ENCODE data around the gene SP100.
A peak's percentile ranks its signal among the peaks of the same experiment; 100 is the strongest.
"Not testable (repeated sequence)": the region's sequence is repeated elsewhere in the genome, so short reads cannot be mapped to it uniquely, and the experiment has no call there.

Gene SP100
- 304 to 404 (median 366) reads per million in 4 donors for total RNA-seq

- peak; percentile 59 to 86 (median 66) for DNase-seq
Observed at GRCh38 chr2:230416061-230416721, at the start of gene SP100. TSS of gene SP100 (plus strand) at chr2:230416201. CDS start at chr2:230416297, 96 bp downstream.

DNA sequence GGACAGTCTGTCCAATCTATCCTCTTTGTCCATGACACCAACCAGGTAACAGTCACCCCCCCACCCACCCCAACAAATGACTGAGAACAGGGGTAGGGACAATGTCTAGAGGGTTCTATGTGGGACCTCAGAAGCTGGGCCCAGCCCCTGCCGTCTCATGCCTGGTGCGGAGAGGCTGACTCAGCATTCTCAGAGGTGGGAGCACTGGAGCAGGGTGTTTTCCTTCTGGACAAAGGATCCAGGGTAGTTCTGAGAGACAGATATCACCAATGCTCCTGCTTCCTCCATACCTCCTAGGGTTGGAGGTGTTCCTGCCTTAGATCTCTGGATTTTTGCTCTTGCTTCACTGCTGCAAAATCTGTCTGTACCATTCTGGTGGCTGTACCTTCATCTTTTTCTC is 33.9 kb upstream of the SP100 start:
- DNase-seq = no peak

DNA sequence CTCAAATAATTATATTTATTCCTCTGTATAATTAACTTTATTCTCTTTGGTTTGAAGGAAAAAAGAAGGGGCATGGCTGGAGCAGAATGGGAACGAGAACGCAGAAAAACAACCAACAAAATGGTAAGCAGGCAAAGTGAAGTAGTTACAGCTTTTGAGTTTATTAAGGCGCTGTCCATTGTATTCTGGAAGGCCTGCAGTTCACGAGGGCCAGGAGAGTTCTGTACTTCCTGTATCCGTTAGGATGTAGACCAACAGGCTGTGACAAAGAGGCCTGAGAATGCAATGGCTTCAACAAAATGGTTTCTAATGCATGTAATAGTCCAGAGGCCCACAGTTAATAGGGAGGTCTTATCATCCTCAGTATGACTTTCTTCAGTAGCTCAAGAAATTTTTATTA is 32.5 kb upstream of the SP100 start:
- DNase-seq = no peak

GRCh38 chr2:230384986-230385385 is 31.0 kb upstream of the SP100 start:
- DNase-seq = no peak

- no peak for DNase-seq
Observed at GRCh38 chr2:230394301-230394700, 21.7 kb upstream of the SP100 start.

GRCh38 chr2:230398698-230399097 is 17.3 kb upstream of the SP100 start:
- DNase-seq = not testable (repeated sequence)

GRCh38 chr2:230400041-230400440 is 16.0 kb upstream of the SP100 start:
- DNase-seq = no peak

DNA sequence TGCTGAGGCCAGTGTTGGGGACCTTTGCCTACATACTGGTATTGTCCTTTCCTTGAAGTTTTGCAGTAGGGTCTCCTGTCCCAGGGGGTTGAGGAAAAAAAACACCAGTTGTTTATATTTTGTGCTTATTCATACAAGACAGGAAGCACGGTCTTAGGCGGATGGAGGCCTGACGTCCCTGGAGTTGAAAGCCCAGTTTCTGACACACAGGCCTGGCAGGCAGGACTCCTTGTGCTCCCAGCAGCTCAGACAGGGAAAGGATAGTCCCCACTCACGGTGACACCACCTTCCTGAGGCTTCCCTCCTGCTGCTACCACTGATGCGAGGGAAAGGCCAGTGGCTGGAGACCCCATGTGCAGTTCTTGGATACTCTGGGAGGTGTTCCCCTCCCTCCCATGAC is 15.5 kb upstream of the SP100 start:
- no peak for DNase-seq

DNA sequence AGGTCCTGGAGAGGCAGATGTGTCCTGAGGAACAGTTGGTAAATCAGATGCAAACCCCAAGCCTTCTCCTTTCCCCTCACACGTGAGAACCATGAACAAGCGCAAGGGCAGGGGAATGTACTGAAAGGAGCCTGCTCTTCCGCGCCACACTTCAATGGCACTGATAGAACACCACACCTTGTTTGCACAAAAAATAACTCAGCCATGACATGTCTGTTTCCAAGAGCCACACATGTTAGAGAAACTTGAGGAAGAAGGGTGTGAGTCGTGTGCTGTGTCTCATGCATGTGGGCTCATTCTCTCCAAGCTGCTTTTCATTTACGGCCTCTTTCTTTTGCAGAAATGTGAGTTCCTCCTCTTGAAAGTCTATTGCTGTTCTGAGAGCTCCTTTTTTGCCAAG is 15.0 kb upstream of the SP100 start:
- DNase-seq = not testable (repeated sequence)

DNA sequence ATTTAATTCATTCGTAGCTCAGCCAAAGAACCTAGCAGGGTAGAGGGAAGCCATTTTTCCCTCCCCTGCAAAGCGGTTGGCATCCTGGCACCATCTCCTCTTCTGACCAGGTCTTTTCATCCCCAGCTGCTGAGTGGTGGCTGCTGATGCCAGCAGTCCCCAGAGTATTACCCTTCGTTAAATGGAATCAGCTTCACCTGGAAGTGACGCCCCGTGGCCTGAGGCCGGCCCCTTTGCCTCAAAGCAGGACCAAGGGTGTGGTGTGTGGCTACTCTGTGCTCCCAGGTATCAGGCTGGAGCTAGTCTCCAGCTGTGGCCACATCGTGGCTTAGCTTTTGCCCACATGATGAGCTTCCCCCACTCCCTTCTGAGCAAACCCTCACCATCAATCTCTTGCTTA is 12.3 kb upstream of the SP100 start:
- DNase-seq = no peak

- no peak for DNase-seq
Observed at GRCh38 chr2:230405824-230406223, 10.2 kb upstream of the SP100 start.

DNA sequence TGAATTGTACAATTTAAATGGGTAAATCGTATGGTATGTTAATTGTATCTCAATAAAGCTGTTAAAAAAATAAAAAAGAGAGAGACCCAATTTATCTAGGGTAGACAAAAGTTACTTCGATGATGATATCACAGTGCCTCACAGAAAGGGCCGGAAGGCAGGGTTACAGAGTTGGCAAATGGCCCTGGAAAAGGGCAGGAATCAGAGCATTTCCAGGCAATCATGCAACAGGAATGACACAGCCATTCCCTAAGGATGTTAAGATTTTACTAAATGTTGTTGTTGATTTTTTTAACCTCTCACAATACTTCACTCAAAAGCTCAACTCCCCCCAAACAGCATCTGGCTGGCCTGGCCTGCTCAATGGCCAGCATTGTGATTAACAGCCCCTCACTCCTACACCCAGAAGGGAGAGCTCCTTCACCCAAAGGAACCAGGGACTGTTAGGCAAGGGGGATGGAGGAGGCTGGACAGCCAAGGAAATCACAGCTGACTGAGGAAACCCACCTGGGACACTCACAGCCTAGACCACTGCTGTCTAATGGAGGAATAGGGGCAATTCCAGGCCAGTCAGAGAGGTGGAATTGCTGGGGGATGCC is 7.7 kb upstream of the SP100 start:
- no peak for DNase-seq

- DNase-seq = not testable (repeated sequence)
Observed at GRCh38 chr2:230409316-230409715, 6.7 kb upstream of the SP100 start.

GRCh38 chr2:230410263-230410662 is 5.7 kb upstream of the SP100 start:
- DNase-seq = no peak

DNA sequence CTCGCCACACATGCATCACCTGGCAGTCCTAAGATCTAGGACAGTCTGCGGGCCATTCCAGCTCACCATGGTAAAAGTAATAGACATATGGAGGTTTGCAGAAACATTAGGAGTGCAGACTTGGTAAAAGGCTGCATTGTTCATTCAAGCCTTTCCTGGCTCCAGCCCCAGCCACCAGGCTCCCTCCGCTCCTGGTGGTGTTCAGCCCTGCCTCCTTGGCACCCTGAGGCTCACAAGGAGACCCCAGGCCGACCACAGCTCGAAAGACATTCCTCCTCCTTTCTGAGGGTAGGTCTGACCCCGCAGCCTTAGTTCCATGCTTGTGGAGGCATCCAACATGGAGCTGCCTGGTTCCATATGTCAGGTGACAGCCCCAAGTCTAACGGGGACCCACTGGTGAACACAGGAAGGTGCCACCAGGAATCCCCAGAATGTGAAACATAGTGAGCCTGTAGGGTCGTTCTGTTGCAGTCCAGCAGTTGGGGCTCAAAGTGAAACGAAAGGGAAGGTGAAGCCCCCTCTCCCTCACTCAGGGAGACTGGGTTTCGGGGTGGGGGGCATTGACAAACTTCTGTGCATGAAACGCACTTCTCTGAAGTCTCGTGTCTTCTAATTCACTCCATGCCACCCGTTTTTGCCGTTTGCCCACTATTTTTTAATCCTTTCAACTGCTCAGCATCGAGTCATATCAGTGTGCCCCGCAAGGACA is 5.0 kb upstream of the SP100 start:
- DNase-seq = no peak

- peak; percentile 45 to 78 (median 52) for DNase-seq
Observed at GRCh38 chr2:230411570-230412370, 4.2 kb upstream of the SP100 start.

GRCh38 chr2:230412371-230412711 is 3.7 kb upstream of the SP100 start:
- DNase-seq = no peak

- DNase-seq = no peak
Observed at GRCh38 chr2:230412846-230413245, 3.2 kb upstream of the SP100 start.

DNA sequence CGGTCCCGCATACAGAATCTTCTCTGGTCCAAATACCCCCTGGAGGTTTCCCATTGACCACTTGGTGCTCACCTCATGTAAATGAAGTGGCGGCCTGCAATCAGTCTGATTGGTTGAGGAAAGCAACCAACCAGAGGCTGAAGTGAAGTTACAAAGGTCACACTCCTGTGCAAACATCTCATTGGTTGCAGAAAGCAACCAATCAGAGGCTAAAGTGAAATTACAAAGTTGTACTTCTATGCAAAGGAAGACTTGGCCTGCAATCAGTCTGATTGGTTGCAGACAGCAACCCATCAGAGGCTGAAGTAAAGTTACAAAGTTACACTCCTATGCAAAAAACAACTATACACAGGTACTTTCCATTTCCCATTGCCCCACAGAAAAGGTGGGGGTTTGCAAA is 2.5 kb upstream of the SP100 start:
- peak in 1 of 5 donors; percentile 45 for DNase-seq

DNA sequence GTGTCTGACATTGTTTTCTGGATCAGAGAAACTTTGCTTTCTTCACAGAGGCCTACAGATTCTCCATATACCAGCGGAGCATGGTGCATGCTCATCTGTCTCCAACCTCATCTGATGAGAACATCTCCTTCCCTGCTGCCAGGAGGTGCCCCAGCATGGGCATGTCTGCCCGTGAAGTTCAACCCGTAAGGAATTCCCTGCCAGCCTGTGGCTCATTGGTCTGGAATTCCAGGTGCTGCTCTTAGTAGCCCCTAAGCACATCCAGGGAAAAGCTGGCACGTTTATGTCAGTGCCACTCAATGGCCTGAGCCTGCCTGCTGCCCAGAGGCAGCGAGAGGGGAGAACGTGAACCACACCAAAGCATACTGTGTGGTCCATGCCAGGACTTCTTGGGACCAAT is 1.7 kb upstream of the SP100 start:
- DNase-seq = no peak

GRCh38 chr2:230417436-230417835 is 1.4 kb downstream of the SP100 start:
- DNase-seq = no peak

DNA sequence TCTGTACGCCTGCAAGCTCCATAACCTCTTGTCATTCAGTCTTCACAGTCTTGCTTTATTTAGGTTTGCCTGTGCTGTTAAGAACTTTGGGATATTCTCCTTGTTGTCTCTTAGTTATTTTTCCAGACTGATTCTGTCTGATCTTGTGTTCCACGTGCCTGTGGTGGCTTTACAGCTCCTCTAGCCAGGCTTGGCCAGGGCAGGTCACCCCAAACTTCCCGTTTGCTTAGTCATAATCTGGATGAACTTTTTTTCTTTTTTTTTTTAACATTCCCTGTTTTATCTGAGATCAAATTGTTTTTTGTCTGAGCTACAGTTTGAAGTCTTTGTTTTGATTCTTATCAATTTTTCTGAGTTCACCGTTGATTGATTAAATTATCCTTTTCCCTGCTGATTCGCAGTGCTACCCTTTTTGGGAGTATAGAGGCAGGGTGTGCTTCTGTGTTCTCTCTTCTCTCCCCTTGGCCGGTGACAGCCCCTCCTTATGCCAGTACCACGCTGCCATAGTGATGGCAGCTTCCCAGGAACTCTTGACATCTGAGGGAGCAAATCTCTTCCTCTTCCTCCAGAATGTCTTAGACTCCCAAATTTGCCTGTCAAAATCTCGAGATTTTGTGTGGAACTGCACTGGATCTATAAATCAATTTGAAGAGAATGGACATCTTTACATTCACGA is 2.5 kb downstream of the SP100 start:
- no peak for DNase-seq

DNA sequence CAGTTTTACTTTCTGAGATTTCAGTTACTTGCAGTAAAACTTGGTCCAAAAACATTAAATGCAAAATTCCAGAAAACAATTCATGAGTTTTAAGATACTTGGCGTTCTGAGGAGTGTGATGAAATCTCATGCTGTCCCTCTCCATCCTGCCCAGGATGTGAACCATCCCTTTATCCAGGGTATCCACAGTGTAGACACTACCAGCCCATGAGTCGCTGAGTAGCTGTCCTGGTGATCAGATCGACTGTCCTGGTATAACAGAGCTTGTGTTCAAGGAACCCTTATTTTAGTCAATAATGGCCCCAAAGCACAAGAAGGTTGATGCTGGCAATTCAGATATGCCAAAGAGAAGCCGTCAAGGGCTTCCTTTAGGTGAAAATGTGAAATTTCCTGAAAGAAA is 3.2 kb downstream of the SP100 start:
- no peak for DNase-seq

Data from T-helper 1 cell (primary cell).